Stimulated activated CD4-positive, alpha-beta T cell treated with anti-CD3 and anti-CD28 coated beads, Interleukin-2, amount 100 ng/mL, for 24 hours (primary cell): ENCODE data around the gene ENTREP1.

Experiments
- DNase-seq, 2 donors: peaks; one replicate each; pipeline ENCODE4 v3.0.0-alpha.2; 2020

Gene ENTREP1

DNA sequence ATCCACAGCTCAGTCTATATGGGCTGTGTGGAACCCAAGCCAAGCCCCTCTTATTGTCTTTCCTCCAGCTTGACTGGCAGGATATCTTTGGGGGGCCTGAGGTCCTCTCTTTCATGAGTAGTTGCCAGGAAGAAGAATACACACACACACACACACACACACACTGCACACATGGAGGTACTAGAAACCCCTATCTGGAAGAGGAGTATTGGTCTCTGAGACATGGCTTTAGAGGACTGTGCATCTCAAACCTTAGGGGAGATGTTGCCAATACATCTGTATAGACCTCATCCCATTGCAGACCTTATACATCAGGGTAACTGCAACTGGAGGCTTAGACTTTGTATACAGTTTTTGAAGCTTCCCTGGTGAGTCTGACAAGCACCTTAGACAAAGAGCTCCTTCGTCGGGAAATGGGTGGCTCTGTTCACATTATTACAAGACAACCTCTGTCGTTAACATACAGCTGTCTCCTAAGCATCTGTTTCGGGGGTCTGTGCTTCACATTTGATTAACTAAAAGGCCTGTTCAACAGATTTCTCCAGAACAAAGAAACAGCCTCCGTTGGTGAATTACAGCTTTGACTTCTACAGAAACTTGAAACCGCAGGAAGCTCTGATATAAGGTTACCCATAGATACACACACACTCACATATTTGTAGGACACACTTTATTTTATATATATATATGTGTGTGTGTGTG is 5.5 kb upstream of the ENTREP1 start:
- DNase-seq: no peak

DNA sequence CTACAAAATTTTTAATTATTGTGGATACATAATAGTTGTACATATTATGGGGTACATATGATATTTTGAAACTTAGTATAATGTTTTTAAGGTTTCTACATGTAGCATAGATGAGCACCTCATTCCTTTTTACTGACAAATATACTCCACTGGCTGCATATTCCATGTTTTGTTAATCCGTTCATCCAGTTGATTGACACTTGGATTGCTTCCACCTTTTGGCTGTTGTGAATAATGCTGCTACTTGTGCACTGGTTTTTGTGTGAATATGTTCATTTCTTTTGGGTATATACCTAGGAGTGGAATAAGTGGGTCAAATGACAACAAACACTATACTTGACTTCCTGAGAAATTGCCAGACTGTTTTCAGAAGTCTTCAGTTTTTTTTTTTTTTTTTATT is 2.8 kb upstream of the ENTREP1 start:
- no peak for DNase-seq

GRCh38 chr9:69323861-69324260 is 1.2 kb upstream of the ENTREP1 start:
- DNase-seq: no peak

DNA sequence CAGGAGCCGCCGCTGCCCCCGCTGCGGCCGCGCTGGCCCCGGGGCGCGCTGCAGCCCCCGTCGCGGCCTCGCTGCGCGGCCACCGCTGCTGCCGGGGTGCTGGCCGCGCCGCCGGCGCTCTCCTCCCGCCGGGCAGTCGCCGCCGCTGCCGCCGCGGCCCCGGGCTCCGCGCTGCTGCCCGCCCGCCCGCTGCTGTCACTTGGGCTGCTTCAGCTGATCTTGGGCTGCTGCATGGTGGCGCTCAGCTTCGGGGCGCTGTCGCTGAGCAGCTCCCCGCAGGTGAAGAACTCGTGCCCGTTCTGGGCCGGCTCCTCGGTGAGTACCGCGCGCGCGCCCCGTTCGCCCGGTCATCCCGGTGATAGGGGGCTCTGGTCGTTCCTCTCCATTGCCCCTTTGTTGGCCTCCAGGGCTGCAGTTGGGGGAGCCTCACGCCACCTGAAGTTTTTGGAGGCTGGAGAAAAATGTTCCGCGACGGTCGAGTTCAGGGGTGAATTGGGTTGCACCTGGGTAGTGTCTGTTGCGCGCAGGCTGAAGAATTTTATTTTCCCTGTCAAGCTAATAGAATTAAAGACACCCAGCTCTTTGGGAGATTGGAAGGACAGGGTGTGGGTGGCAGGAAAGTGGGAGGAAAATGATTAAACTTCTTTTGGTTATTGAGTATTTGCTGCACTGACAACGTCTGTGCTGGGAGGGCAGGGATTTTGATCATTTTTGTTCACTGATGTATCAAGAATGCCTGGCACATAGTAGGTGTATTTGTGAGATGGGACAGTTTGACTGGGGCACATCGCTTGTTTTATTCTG is 596 bp downstream of the ENTREP1 start:
- peak in 1 of 2 donors; percentile 6 for DNase-seq

- no peak for DNase-seq
Observed at GRCh38 chr9:69326261-69326660, 1.2 kb downstream of the ENTREP1 start.

DNA sequence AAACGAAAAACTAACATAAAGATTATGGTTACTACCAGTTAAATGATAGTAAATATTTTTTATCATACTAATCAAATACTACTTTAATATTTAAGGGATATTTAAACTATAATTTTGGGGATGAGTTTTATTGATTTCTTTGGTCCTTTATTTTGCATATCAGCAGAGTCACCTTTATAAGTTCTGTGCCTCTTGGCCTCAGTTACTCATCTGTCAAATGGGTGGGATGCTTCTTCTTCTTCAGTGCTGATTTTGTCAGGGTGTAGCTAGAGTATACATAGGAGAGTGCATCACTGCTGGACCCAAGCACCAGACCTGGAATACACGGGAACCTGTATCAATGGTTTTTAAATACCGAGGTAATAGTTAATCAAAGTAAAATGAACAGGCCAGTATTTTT is 5.6 kb downstream of the ENTREP1 start:
- DNase-seq: no peak

- no peak for DNase-seq
Observed at GRCh38 chr9:69331444-69331843, 6.4 kb downstream of the ENTREP1 start.

DNA sequence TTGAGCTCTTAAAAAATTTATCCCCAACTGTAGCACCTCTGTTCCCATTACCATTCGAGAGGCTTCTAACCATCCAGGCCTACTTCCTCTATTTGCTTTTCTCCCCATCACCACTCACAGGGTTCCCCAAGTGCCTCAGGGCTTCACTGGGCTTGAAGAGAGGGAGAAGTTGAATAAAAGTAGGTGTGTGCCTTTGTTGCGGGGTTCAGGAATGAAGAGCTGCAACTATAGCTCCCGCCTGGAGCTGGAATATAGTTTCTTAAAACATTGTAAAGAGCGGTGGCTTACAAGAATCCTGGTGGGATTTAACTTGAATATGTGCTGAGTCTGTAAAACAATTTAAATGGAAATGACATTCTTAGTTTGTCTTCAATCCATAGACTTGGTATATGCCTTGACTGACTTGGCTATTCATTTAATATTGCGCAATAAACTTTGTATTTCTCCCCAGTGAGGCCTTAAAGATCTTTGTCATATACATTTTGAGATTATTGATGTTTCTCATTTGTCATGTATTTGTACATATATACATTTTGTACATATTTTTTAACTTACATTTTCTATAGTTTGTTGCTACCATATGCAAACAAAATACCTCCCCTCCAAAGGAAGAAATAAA is 7.2 kb downstream of the ENTREP1 start:
- no peak for DNase-seq

GRCh38 chr9:69333716-69334115 is 8.7 kb downstream of the ENTREP1 start:
- DNase-seq: no peak

- DNase-seq: no peak
Observed at GRCh38 chr9:69334317-69334716, 9.3 kb downstream of the ENTREP1 start.

GRCh38 chr9:69339620-69340019 is 14.6 kb downstream of the ENTREP1 start:
- no peak for DNase-seq

DNA sequence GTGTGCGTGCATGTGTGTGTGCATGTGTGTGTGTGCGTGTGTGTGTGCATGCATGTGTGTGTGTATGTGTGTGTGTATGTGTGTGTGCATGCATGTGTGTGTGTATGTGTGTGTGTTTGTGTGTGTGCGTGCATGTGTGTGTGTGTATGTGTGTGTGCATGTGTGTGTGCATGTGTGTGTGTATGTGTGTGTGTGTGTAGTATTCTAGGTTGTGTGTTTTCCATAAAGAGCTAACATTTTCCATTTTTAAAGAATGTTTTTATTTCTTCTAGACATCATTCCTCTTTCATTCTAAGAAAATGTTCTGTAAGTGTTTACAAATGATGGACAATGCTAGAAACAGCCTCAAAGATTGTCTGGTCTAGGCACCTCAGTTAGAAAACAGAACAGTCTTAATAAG is 15.6 kb downstream of the ENTREP1 start:
- DNase-seq: no peak

GRCh38 chr9:69342769-69343168 is 17.8 kb downstream of the ENTREP1 start:
- no peak for DNase-seq

DNA sequence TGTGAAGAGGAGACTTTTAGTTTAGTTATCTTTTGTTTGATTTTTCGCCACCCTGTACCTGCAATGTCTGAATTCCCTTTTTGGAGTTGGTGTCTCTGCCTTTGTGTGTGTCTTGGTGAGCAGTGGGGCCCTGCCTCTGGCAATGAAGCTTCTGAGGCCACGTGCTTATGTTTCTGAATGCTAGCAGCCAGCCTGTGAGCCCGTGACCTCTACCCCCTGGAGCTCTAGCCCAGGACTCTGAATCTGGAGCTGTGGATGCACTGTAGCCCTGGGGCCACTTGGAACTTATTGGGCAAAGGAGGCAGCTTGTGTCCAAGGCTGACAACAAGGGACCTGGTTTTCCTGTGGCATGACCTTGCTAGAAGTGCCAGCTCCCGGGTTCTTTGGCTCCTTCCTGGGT is 19.4 kb downstream of the ENTREP1 start:
- no peak for DNase-seq

- DNase-seq: no peak
Observed at GRCh38 chr9:69346596-69347390, 21.8 kb downstream of the ENTREP1 start.

DNA sequence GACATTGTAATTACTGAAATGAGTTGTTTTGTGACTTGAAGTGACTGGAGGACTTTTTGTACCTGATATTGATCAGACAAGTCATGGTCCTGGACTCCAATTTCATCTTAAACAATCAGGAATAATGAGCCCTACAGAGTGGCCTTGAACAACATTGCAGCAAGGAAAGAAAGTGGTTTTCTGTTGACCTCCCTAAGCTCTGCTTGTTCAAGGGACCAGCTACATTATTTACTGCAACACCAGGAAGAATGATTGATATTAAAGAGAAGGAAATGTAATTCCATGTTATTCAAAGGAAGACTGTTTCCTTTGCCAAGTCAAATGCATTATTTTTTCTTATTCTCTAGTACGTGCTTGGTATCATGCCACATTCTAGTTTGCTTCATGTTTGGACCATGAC is 22.6 kb downstream of the ENTREP1 start:
- no peak for DNase-seq

GRCh38 chr9:69351227-69351626 is 26.2 kb downstream of the ENTREP1 start:
- DNase-seq: no peak

- DNase-seq: no peak
Observed at GRCh38 chr9:69355232-69355631, 30.2 kb downstream of the ENTREP1 start.

DNA sequence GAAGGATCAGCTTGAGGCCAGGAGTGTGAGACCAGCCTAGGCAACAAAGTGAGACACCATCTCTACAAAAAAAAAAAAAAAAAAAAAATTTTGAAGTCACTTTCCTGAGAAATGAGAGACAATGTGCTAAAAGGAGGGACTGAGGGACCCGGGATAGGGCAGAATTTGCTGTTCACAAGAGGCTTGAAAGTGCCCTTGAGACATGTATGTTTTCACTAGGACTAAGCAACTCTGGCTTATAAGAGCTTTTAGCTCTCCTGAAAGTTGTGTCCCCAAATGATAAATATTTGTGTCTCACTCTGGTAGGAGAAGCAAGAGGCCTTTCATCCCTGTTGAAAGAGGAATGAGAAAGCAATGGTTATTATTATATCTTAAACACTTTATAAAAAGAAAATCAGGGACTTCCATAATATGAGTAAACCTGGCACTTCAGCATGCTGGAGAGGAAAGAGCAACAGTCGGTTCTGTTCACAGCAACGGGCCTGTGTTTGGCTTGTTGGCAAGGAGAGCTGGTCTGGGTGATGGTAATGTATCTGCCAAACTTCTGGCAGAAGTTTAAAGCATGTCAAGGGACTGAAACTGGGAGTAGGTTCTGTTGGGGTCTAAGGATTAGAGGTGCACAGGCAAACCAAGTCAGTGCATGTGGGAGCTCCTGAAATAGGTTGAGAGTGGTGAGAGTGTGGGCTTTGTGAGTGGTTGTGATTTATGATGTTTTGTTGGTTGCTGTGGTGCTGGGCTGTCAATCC is 32.2 kb downstream of the ENTREP1 start:
- no peak for DNase-seq

DNA sequence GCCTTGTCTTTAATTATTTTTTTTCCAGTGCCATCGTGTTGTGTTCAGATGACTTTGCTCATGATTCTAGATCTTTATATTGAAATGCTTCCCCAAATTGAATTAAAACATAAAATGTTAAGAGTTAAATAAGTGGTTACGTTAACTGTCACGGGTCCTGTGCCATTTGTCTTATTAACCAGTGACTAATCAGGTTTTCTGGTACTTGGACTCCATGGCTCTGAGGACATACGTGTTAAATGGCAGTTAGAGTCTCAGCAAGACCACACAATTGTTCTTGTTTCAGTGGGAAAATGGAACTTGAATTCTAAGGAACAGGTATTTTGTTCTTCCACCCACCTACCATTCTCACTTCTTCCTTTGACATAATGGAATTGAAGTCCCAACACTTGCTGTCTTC is 32.8 kb downstream of the ENTREP1 start:
- DNase-seq: no peak

- DNase-seq: no peak
Observed at GRCh38 chr9:69363191-69363590, 38.2 kb downstream of the ENTREP1 start.

GRCh38 chr9:69364510-69365150 is 39.6 kb downstream of the ENTREP1 start:
- DNase-seq: no peak
